Measurements from ENCODE around the gene WDR89. TPM values are rescaled to one million over a fixed set of nuclear protein-coding genes. Genes with fewer than 3 reads are reported as not detected.

The WDR89 gene
- total and polyA plus RNA-seq, 2 donors (not counting 1 experiment from before 2014, with no cell fraction given) = 5.9 to 19.0 TPM

DNA sequence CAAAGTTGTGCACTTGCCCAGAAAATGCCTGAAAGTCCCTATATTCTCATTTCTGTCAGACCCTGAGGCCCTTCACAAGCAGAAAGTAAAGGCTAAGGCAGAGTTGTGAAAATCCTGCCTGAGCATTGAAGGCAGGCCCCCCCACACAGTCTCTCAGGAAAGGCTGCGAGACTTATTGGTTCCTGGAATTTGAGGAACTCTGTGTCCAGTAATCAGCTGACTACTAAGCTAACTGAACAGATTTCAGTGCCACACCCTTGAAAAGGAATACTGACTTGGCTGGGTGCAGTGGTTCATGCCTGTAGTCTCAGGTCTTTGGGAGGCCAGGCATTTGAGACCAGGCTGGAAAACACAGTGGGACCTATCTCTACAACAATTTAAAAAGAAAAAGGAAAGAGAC lies 77.4 kb downstream of the WDR89 start:
- TF ChIP-seq, protein P1, sequence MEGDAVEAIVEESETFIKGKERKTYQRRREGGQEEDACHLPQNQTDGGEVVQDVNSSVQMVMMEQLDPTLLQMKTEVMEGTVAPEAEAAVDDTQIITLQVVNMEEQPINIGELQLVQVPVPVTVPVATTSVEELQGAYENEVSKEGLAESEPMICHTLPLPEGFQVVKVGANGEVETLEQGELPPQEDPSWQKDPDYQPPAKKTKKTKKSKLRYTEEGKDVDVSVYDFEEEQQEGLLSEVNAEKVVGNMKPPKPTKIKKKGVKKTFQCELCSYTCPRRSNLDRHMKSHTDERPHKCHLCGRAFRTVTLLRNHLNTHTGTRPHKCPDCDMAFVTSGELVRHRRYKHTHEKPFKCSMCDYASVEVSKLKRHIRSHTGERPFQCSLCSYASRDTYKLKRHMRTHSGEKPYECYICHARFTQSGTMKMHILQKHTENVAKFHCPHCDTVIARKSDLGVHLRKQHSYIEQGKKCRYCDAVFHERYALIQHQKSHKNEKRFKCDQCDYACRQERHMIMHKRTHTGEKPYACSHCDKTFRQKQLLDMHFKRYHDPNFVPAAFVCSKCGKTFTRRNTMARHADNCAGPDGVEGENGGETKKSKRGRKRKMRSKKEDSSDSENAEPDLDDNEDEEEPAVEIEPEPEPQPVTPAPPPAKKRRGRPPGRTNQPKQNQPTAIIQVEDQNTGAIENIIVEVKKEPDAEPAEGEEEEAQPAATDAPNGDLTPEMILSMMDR (IDR thresholded peaks at IDR 0.05) = no peak
- no peak for TF ChIP-seq EZH2 (IDR thresholded peaks at IDR 0.05; ENCODE audit: borderline replicate concordance, insufficient read depth, low read depth, low read length, poor library complexity, severe bottlenecking)
- Histone ChIP-seq H3K79me2 (ENCODE audit: control insufficient read depth, insufficient read depth, low read length) (no peaks in the 10 kb centered on the region), H3K4me3 (ENCODE audit: control extremely low read depth in 1 of 5, extremely low read depth in 1 of 5, insufficient read depth in 1 of 5, low read depth in 2 of 5, low read length in 4 of 5) (no peak overlapping the region), H3K9ac (ENCODE audit: low read length) (no peak overlapping the region), H2AFZ (ENCODE audit: insufficient read depth, low read depth, low read length, poor library complexity, severe bottlenecking) (no peak overlapping the region), H3K36me3 (replicated peaks in 1 of 2; ENCODE audit: control extremely low read depth in 1 of 2, control insufficient read depth in 1 of 2, extremely low read depth in 1 of 2, insufficient read depth in 2 of 2, low read length in 1 of 2) (no peaks in the 10 kb centered on the region), H3K27ac (ENCODE audit: low read length in 2 of 2) (no peak overlapping the region), H4K20me1 (ENCODE audit: control insufficient read depth, insufficient read depth, low read length, poor library complexity, severe bottlenecking) (no peaks in the 10 kb centered on the region), H3K9me3 (ENCODE audit: control extremely low read depth in 1 of 3, control insufficient read depth in 2 of 3, insufficient read depth in 1 of 3, low read length in 2 of 3) (peaks cover 0 to 9% (median 0%) of the 10 kb centered on the region in 3 donors), H3K4me1 (ENCODE audit: control insufficient read depth in 2 of 2, insufficient read depth in 2 of 2, low read length in 2 of 2) (no peaks in the 10 kb centered on the region), H3K4me2 (replicated peaks; ENCODE audit: low read depth, low read length, poor library complexity, severe bottlenecking) (no peak overlapping the region), H3K27me3 (replicated peaks in 1 of 4; ENCODE audit: control extremely low read depth in 1 of 4, control insufficient read depth in 3 of 4, insufficient read depth in 4 of 4, low read length in 3 of 4) (peaks cover 0 to 2% (median 0%) of the 10 kb centered on the region in 4 experiments)
- peaks cover 20% of the 10 kb centered on the region for H3K27me3 Mint-ChIP-seq
- H3K9me3 Mint-ChIP-seq (ENCODE audit: insufficient read depth) = no peaks in the 10 kb centered on the region
- ChIA-PET CTCF (no interaction called here), POLR2A (interaction anchor here (0.6 kb wide), 1 partner anchor 42 kb away, joined by 4 read pairs; no protein-coding TSS in a partner anchor)
- no peak overlapping the region for H3K27ac Mint-ChIP-seq
- intact Hi-C loops (cut with micrococcal nuclease) = no loop called here
- no CpG with 5 or more reads among the region's 1 CpG for WGBS (ENCODE audit: insufficient coverage)
- H3K4me1 Mint-ChIP-seq = no peaks in the 10 kb centered on the region
- DNase-seq = no peak
- no peak overlapping the region for H3K4me3 Mint-ChIP-seq
- ATAC-seq (ENCODE audit: low read depth) = no peak

DNA sequence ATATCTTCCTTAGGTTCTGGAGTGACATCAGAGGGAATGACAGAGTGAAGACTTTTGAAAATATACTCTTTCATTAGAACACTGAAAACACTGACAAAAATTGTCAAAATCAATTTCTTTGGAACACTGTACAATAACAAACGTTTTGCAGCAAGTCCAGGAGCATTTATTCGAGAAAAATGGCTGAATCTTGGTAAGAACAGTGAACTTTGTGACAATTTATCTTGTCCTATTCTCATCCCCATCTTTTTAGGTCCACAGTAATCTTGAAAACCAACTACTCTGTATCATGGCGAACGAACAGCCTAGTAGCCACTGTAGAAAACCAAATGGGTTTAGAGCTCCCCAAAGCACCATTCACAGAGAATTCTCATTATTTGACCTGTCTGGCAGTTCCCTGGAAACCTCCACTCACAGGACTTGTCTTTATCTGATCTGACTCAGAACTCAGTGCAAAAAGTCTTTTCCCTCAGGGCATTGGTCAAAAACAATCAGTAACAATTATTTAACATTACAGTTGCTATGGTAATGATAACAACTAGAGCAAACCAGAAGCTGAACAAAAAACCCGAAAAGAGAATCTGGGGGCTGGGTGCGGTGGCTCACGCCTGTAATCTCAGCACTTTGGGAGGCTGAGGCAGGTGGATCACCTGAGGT lies 78.2 kb downstream of the WDR89 start:
- Histone ChIP-seq H3K27ac (ENCODE audit: low read length in 2 of 2) (no peak overlapping the region), H3K36me3 (replicated peaks in 1 of 2; ENCODE audit: control extremely low read depth in 1 of 2, control insufficient read depth in 1 of 2, extremely low read depth in 1 of 2, insufficient read depth in 2 of 2, low read length in 1 of 2) (no peaks in the 10 kb centered on the region), H3K27me3 (replicated peaks in 1 of 4; ENCODE audit: control extremely low read depth in 1 of 4, control insufficient read depth in 3 of 4, insufficient read depth in 4 of 4, low read length in 3 of 4) (peaks cover 0 to 2% (median 0%) of the 10 kb centered on the region in 4 experiments), H4K20me1 (ENCODE audit: control insufficient read depth, insufficient read depth, low read length, poor library complexity, severe bottlenecking) (no peaks in the 10 kb centered on the region), H3K9me3 (ENCODE audit: control extremely low read depth in 1 of 3, control insufficient read depth in 2 of 3, insufficient read depth in 1 of 3, low read length in 2 of 3) (peaks cover 0 to 9% (median 0%) of the 10 kb centered on the region in 3 donors), H3K4me1 (ENCODE audit: control insufficient read depth in 2 of 2, insufficient read depth in 2 of 2, low read length in 2 of 2) (no peaks in the 10 kb centered on the region), H3K4me2 (replicated peaks; ENCODE audit: low read depth, low read length, poor library complexity, severe bottlenecking) (no peak overlapping the region), H3K9ac (ENCODE audit: low read length) (no peak overlapping the region), H3K4me3 (ENCODE audit: control extremely low read depth in 1 of 5, extremely low read depth in 1 of 5, insufficient read depth in 1 of 5, low read depth in 2 of 5, low read length in 4 of 5) (no peak overlapping the region), H2AFZ (ENCODE audit: insufficient read depth, low read depth, low read length, poor library complexity, severe bottlenecking) (no peak overlapping the region), H3K79me2 (ENCODE audit: control insufficient read depth, insufficient read depth, low read length) (no peaks in the 10 kb centered on the region)
- Mint-ChIP-seq H3K27me3 (peaks cover 20% of the 10 kb centered on the region), H3K27ac (no peak overlapping the region), H3K9me3 (ENCODE audit: insufficient read depth) (no peaks in the 10 kb centered on the region), H3K4me3 (no peak overlapping the region), H3K4me1 (no peaks in the 10 kb centered on the region)
- 100% methylated on average over 3 of the region's 7 CpGs for WGBS (ENCODE audit: insufficient coverage)
- CTCF ChIA-PET = no interaction called here
- POLR2A ChIA-PET = no interaction called here
- TF ChIP-seq EZH2 (IDR thresholded peaks at IDR 0.05; ENCODE audit: borderline replicate concordance, insufficient read depth, low read depth, low read length, poor library complexity, severe bottlenecking) = no peak
- TF ChIP-seq, protein P1 (IDR thresholded peaks at IDR 0.05) = no peak
- intact Hi-C loops (cut with micrococcal nuclease) = no loop called here
- DNase-seq (no peak), ATAC-seq (ENCODE audit: low read depth) (no peak)
